Skeletal muscle tissue (tissue), 2 donors: Measurements from ENCODE around the gene INPP5D. TPM values are rescaled to one million over a fixed set of nuclear protein-coding genes. Genes with fewer than 3 reads are reported as not detected.

Source experiments
- small RNA-seq: library from RNA; depleted of rRNA; stranded (forward); fragments of <200 nt; gene quantifications from one replicate; pipeline ENCODE3, GENCODE V24; 2014
- total RNA-seq: library from RNA; depleted of rRNA; stranded (reverse); fragments of >200 nt; gene quantifications from one replicate; pipeline ENCODE4 v1.2.3, GENCODE V29; 2014

Gene INPP5D
- total RNA-seq, 1 donor from 2014 or later, result 8.4 TPM

Small RNA genes lying within 50 kb of the gene (small RNA-seq; reads per million reads assigned to genes)
- gene RN7SL32P, result not detected

Other genes starting within 250 kb of the INPP5D start
- gene SNORC, start 190.1 kb upstream of the INPP5D start, total RNA-seq, result under 0.01 TPM
- gene NGEF, start 47.1 kb upstream of the INPP5D start, total RNA-seq, result 2.6 TPM
- not detected for gene NEU2, start 27.7 kb upstream of the INPP5D start, total RNA-seq
- 18.3 TPM for gene ATG16L1, start 191.3 kb downstream of the INPP5D start, total RNA-seq
- gene SAG, start 247.5 kb downstream of the INPP5D start, total RNA-seq, result not detected